ENCODE data around the gene TMEM163.

- no peak for TF ChIP-seq EP300 (conservative IDR thresholded peaks at IDR 0.05; ENCODE audit: poor library complexity, severe bottlenecking)
- TF ChIP-seq CTCF (IDR thresholded peaks at IDR 0.05; ENCODE audit: poor library complexity, severe bottlenecking) = no peak
Observed at GRCh38 chr2:134728163-134728562, 9.4 kb upstream of the TMEM163 start.
